ENCODE data around the gene MRTFA. TPM values are rescaled to one million over a fixed set of nuclear protein-coding genes. Genes with fewer than 3 reads are reported as not detected.
A peak's percentile ranks its signal among the peaks of the same experiment; 100 is the strongest.

MRTFA gene
- total RNA-seq, 1 donor from 2014 or later, result 11.3 TPM

DNA sequence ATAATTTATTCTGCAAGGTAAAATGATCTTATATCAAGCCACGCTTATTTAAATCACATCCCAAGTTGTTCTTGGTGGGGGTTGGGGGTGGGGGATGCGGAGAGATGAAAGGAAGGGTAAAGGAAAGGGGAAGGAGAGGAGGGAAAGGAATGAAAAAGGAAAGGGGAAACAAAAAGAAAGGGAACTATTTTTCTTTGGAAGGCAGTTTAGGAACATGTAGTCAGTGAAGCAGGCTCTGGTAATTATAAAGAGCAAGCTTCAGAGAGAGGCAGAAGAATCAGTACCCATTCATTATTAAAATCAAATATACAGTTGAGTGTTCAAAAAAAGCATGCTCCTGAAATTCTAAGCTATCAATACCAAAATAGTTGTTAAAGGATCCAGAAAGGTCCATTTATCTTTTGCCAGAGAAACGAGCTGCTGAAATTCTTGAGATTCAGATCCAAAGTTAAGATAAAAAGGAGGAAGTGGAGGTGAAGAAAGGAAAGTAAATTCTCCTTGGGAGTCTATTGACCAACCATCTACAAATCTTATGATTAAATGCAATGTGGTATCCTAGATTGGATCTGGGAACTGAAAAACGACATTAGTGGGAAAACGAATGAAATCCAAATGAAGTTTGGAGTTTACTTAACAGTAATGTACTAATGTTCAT is 158.7 kb downstream of the MRTFA start:
- no peak for DNase-seq (ENCODE audit: low spot score)
- Histone ChIP-seq H3F3A (ENCODE audit: low read depth) (no peaks in the 10 kb centered on the region), H3K4me3 (no peak overlapping the region), H3K4me1 (peaks cover 10% of the 10 kb centered on the region), H3K9me3 (ENCODE audit: low read depth) (no peaks in the 10 kb centered on the region), H3K27me3 (no peaks in the 10 kb centered on the region), H3K79me2 (ENCODE audit: low read depth) (peaks cover 10% of the 10 kb centered on the region), H3K9ac (peak overlapping the region; percentile 30), H3K36me3 (no peaks in the 10 kb centered on the region), H3K4me2 (no peak overlapping the region), H4K20me1 (ENCODE audit: low read depth) (no peaks in the 10 kb centered on the region), H3K27ac (no peak overlapping the region), H2AFZ (replicated peaks) (no peak overlapping the region)
- Mint-ChIP-seq H3K4me1 (peaks cover 4% of the 10 kb centered on the region), H3K4me3 (no peak overlapping the region), H3K27ac (no peak overlapping the region), H3K9me3 (peaks cover 2% of the 10 kb centered on the region), H3K27me3 (ENCODE audit: insufficient read depth, low read depth) (no peaks in the 10 kb centered on the region), H3K36me3 (peaks cover 7% of the 10 kb centered on the region)
- TF ChIP-seq EZH2phosphoT487 (IDR thresholded peaks at IDR 0.05), result no peak
- no peak for TF ChIP-seq EZH2 (IDR thresholded peaks at IDR 0.05)
- TF ChIP-seq, protein P1, sequence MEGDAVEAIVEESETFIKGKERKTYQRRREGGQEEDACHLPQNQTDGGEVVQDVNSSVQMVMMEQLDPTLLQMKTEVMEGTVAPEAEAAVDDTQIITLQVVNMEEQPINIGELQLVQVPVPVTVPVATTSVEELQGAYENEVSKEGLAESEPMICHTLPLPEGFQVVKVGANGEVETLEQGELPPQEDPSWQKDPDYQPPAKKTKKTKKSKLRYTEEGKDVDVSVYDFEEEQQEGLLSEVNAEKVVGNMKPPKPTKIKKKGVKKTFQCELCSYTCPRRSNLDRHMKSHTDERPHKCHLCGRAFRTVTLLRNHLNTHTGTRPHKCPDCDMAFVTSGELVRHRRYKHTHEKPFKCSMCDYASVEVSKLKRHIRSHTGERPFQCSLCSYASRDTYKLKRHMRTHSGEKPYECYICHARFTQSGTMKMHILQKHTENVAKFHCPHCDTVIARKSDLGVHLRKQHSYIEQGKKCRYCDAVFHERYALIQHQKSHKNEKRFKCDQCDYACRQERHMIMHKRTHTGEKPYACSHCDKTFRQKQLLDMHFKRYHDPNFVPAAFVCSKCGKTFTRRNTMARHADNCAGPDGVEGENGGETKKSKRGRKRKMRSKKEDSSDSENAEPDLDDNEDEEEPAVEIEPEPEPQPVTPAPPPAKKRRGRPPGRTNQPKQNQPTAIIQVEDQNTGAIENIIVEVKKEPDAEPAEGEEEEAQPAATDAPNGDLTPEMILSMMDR (IDR thresholded peaks at IDR 0.05), result no peak

DNA sequence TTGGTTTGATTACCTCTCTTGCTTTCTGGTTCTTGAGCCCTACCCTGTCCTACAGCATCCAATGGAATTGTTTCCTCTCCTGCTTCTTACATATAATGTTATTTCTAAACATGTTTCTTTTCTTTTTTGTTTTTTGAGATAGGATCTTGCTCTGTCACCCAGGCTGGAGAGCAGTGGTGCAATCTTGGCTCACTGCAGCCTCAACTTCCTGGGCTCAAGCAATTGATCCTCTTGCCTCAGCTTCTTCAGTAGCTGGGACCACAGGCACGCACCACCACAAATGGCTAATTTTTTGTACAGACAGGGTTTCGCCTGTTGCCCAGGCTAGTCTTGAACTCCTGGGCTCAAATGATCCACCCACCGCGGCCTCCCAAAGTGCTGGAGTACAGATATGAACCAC is 160.2 kb downstream of the MRTFA start:
- peaks cover 10% of the 10 kb centered on the region for H3K4me1 ChIP-seq

DNA sequence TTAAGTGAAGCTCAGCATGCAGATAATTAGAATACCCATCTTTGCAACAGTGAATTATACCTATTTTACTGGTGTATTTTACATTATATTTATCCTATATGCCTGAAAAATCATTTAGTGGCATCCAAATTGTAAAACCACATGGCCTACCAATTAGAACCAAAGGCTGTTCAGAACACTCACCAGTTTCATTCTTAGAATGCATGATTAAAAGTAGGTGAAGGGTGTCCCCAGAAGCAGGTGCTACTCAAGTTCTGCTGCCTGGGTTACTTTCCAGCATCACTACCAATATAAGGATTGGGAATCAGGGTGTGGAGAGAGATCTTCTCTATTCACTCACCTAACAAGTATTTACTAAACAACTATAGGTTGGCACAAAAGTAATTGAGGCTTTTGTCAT is 162.8 kb downstream of the MRTFA start:
- peaks cover 4% of the 10 kb centered on the region for H4K20me1 ChIP-seq (ENCODE audit: low read depth)
- Mint-ChIP-seq H3K4me3 (no peak overlapping the region), H3K27ac (no peak overlapping the region), H3K27me3 (ENCODE audit: insufficient read depth, low read depth) (no peaks in the 10 kb centered on the region), H3K9me3 (no peaks in the 10 kb centered on the region), H3K4me1 (peaks cover 12% of the 10 kb centered on the region), H3K36me3 (no peaks in the 10 kb centered on the region)
- TF ChIP-seq, protein P1 (IDR thresholded peaks at IDR 0.05), result no peak
- no peak for TF ChIP-seq EZH2 (IDR thresholded peaks at IDR 0.05)
- no peak for TF ChIP-seq EZH2phosphoT487 (IDR thresholded peaks at IDR 0.05)
- no peaks in the 10 kb centered on the region for H3F3A ChIP-seq (ENCODE audit: low read depth)
- no peak for DNase-seq (ENCODE audit: low spot score)
- no peaks in the 10 kb centered on the region for H3K27me3 ChIP-seq
- H3K9ac ChIP-seq, result no peak overlapping the region
- H3K27ac ChIP-seq, result no peak overlapping the region
- peaks cover 4% of the 10 kb centered on the region for H3K4me1 ChIP-seq
- H2AFZ ChIP-seq (replicated peaks), result no peak overlapping the region
- no peaks in the 10 kb centered on the region for H3K9me3 ChIP-seq (ENCODE audit: low read depth)
- H3K4me2 ChIP-seq, result no peak overlapping the region
- H3K36me3 ChIP-seq, result no peaks in the 10 kb centered on the region
- H3K79me2 ChIP-seq (ENCODE audit: low read depth), result peaks cover 15% of the 10 kb centered on the region
- H3K4me3 ChIP-seq, result no peak overlapping the region

More for the DNA sequence above, 160.2 kb downstream of the MRTFA start:
- H3K4me3 Mint-ChIP-seq, result no peak overlapping the region
- no peak overlapping the region for H3K27ac ChIP-seq
- no peaks in the 10 kb centered on the region for H3K9me3 ChIP-seq (ENCODE audit: low read depth)
- H3K4me1 Mint-ChIP-seq, result peaks cover 4% of the 10 kb centered on the region
- TF ChIP-seq, protein P1 (IDR thresholded peaks at IDR 0.05), result no peak
- no peak for TF ChIP-seq EZH2phosphoT487 (IDR thresholded peaks at IDR 0.05)
- TF ChIP-seq EZH2 (IDR thresholded peaks at IDR 0.05), result no peak
- H3K27ac Mint-ChIP-seq, result peak overlapping the region; percentile 21
- H2AFZ ChIP-seq (replicated peaks), result no peak overlapping the region
- H3K27me3 Mint-ChIP-seq (ENCODE audit: insufficient read depth, low read depth), result no peaks in the 10 kb centered on the region
- peaks cover 18% of the 10 kb centered on the region for H3K79me2 ChIP-seq (ENCODE audit: low read depth)
- peaks cover 2% of the 10 kb centered on the region for H3K9me3 Mint-ChIP-seq
- H3K36me3 Mint-ChIP-seq, result peaks cover 5% of the 10 kb centered on the region
- H3K4me2 ChIP-seq, result no peak overlapping the region
- H3K27me3 ChIP-seq, result no peaks in the 10 kb centered on the region
- no peaks in the 10 kb centered on the region for H3F3A ChIP-seq (ENCODE audit: low read depth)
- H4K20me1 ChIP-seq (ENCODE audit: low read depth), result no peaks in the 10 kb centered on the region
- DNase-seq (ENCODE audit: low spot score), result no peak
- no peak overlapping the region for H3K9ac ChIP-seq
- no peaks in the 10 kb centered on the region for H3K36me3 ChIP-seq
- H3K4me3 ChIP-seq, result no peak overlapping the region
